Measurements from ENCODE around the gene EPS15. TPM values are rescaled to one million over a fixed set of nuclear protein-coding genes. Genes with fewer than 3 reads are reported as not detected.
A peak's percentile ranks its signal among the peaks of the same experiment; 100 is the strongest.

Gene EPS15
- polyA plus RNA-seq, 1 of the 3 experiments (the other 2 are of a cell fraction): 17.0 TPM

- peaks cover 13% of the 10 kb centered on the region for H3F3A ChIP-seq (replicated peaks; ENCODE audit: insufficient read depth)
- 94% methylated on average over 1 of the region's 1 CpG for WGBS (ENCODE audit: low lambda C conversion rate)
- no peaks in the 10 kb centered on the region for H3K27me3 ChIP-seq (ENCODE audit: insufficient read depth)
- no peaks in the 10 kb centered on the region for H3K9me2 ChIP-seq
- no peaks in the 10 kb centered on the region for H3K79me2 ChIP-seq (ENCODE audit: insufficient read depth)
- ChIA-PET CTCF (no interaction called here), POLR2A (no interaction called here)
- H3K9me3 ChIP-seq: no peaks in the 10 kb centered on the region
- no peak overlapping the region for H3K4me3 ChIP-seq (ENCODE audit: low read depth in 2 of 2, low read length in 1 of 2)
- TF ChIP-seq POLR2AphosphoS5 (IDR thresholded peaks at IDR 0.05; ENCODE audit: low read depth, low read length) (no peak), TEAD4 (IDR thresholded peaks at IDR 0.05; ENCODE audit: borderline replicate concordance, insufficient read depth) (no peak), SIN3A (IDR thresholded peaks at IDR 0.05; ENCODE audit: borderline replicate concordance, low read depth, low read length) (no peak), FOXM1 (IDR thresholded peaks at IDR 0.05; ENCODE audit: low read depth) (no peak), EP300 (IDR thresholded peaks at IDR 0.05; ENCODE audit: borderline replicate concordance in 1 of 2, low read depth in 1 of 2, low read length in 1 of 2) (no peak), ELF1 (IDR thresholded peaks at IDR 0.05) (no peak), USF1 (IDR thresholded peaks at IDR 0.05; ENCODE audit: borderline replicate concordance, low read depth) (no peak), RFX5 (IDR thresholded peaks at IDR 0.05; ENCODE audit: low read length) (no peak), RAD21 (IDR thresholded peaks at IDR 0.05; ENCODE audit: low read length) (no peak), ZBTB33 (IDR thresholded peaks at IDR 0.05; ENCODE audit: borderline replicate concordance, low read depth) (no peak)
- TF ChIP-seq, protein P1, sequence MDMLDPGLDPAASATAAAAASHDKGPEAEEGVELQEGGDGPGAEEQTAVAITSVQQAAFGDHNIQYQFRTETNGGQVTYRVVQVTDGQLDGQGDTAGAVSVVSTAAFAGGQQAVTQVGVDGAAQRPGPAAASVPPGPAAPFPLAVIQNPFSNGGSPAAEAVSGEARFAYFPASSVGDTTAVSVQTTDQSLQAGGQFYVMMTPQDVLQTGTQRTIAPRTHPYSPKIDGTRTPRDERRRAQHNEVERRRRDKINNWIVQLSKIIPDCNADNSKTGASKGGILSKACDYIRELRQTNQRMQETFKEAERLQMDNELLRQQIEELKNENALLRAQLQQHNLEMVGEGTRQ (IDR thresholded peaks at IDR 0.05; ENCODE audit: borderline replicate concordance, low read depth, low read length): no peak
- no peak overlapping the region for H3K9ac ChIP-seq
- peaks cover 41 to 64% of the 10 kb centered on the region in 2 experiments for H3K36me3 ChIP-seq (replicated peaks in 1 of 2; ENCODE audit: control insufficient read depth in 1 of 2, insufficient read depth in 2 of 2, low read length in 1 of 2)
- H4K20me1 ChIP-seq (ENCODE audit: insufficient read depth): no peaks in the 10 kb centered on the region
- H3K27ac ChIP-seq (ENCODE audit: low read depth in 2 of 2, low read length in 1 of 2): peak overlapping the region in 1 of 2 experiments; percentile 27; a peak in 1 of 4 replicates
- no peak overlapping the region for H2AFZ ChIP-seq (ENCODE audit: low read depth)
- H3K4me2 ChIP-seq: no peak overlapping the region
- H3K4me1 ChIP-seq (ENCODE audit: control insufficient read depth in 1 of 2, insufficient read depth in 2 of 2, low read depth in 1 of 2, low read length in 1 of 2): peaks cover 0 to 30% of the 10 kb centered on the region in 2 experiments; a peak in 2 of 4 replicates
- DNase-seq: no peak
Measured at GRCh38 chr1:51442616-51443015, 76.5 kb downstream of the EPS15 start.

- POLR2A ChIA-PET: interaction anchor here (0.5 kb wide), 1 partner anchor 78 kb away, joined by 3 read pairs; no protein-coding TSS in a partner anchor
- CTCF ChIA-PET: interaction anchor here (0.7 to 1.0 kb wide), 2 partner anchors 16 to 17 kb away, joined by 3 read pairs; no protein-coding TSS in a partner anchor
- Histone ChIP-seq H3F3A (replicated peaks; ENCODE audit: insufficient read depth) (peaks cover 13% of the 10 kb centered on the region), H3K36me3 (replicated peaks in 1 of 2; ENCODE audit: control insufficient read depth in 1 of 2, insufficient read depth in 2 of 2, low read length in 1 of 2) (peaks cover 41 to 60% of the 10 kb centered on the region in 2 experiments), H3K4me1 (ENCODE audit: control insufficient read depth in 1 of 2, insufficient read depth in 2 of 2, low read depth in 1 of 2, low read length in 1 of 2) (peaks cover 0 to 30% of the 10 kb centered on the region in 2 experiments; a peak in 2 of 4 replicates), H3K4me3 (ENCODE audit: low read depth in 2 of 2, low read length in 1 of 2) (no peak overlapping the region), H4K20me1 (ENCODE audit: insufficient read depth) (no peaks in the 10 kb centered on the region), H3K9me2 (no peaks in the 10 kb centered on the region), H3K27me3 (ENCODE audit: insufficient read depth) (no peaks in the 10 kb centered on the region), H3K9me3 (no peaks in the 10 kb centered on the region), H3K9ac (no peak overlapping the region), H3K27ac (ENCODE audit: low read depth in 2 of 2, low read length in 1 of 2) (peak overlapping the region in 1 of 2 experiments; percentile 27; a peak in 1 of 4 replicates), H3K4me2 (no peak overlapping the region), H3K79me2 (ENCODE audit: insufficient read depth) (no peaks in the 10 kb centered on the region), H2AFZ (ENCODE audit: low read depth) (no peak overlapping the region)
- no peak for DNase-seq
- TF ChIP-seq CHD2 (IDR thresholded peaks at IDR 0.05; ENCODE audit: low read length, partially characterized antibody): no peak
Measured at GRCh38 chr1:51442198-51442597, 76.9 kb downstream of the EPS15 start.

Data from SK-N-SH (cell line).